Measurements from ENCODE around the gene POLA1.

DNA sequence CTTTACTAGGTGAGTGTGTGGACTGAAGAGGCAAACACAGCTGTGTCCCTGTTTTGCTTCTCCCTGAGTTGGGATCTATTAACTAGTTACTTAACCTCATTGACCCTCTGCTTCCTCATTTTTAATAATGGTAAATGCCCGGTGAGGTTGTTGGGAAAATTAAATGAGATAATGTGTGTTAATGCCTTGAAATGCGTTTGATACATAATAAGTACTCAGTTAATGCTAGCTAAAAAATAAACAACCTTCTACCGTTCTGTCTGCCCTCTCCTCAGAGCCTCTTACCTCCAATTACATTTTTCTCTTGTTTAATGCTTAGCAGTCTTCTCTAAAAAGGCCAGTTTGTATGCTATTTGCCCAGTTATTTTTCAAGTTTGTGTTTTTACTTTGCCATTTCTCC, 70.3 kb downstream of the POLA1 start:
- TF ChIP-seq, protein P1, sequence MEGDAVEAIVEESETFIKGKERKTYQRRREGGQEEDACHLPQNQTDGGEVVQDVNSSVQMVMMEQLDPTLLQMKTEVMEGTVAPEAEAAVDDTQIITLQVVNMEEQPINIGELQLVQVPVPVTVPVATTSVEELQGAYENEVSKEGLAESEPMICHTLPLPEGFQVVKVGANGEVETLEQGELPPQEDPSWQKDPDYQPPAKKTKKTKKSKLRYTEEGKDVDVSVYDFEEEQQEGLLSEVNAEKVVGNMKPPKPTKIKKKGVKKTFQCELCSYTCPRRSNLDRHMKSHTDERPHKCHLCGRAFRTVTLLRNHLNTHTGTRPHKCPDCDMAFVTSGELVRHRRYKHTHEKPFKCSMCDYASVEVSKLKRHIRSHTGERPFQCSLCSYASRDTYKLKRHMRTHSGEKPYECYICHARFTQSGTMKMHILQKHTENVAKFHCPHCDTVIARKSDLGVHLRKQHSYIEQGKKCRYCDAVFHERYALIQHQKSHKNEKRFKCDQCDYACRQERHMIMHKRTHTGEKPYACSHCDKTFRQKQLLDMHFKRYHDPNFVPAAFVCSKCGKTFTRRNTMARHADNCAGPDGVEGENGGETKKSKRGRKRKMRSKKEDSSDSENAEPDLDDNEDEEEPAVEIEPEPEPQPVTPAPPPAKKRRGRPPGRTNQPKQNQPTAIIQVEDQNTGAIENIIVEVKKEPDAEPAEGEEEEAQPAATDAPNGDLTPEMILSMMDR (IDR thresholded peaks at IDR 0.05), result no peak
- no peak for TF ChIP-seq POLR2A (IDR thresholded peaks at IDR 0.05)
